NCI-H2196 (cell line): ENCODE measurements around the gene EXTL1.

ENCODE experiments used
- DNase-seq: peaks from one replicate; lab custom pipeline; 2025; ENCODE audit not compliant: unreplicated experiment; lab: John Stamatoyannopoulos, UW

Gene EXTL1

GRCh38 chr1:26023826-26024225 lies 2.3 kb downstream of the EXTL1 start:
- DNase-seq = no peak

- DNase-seq = no peak
These were observed 3.5 kb downstream of the EXTL1 start for GRCh38 chr1:26025060-26025459.

GRCh38 chr1:26025517-26025916 lies 3.9 kb downstream of the EXTL1 start:
- no peak for DNase-seq

GRCh38 chr1:26027716-26028489 lies 6.3 kb downstream of the EXTL1 start:
- DNase-seq = no peak

- DNase-seq = no peak
These were observed 7.0 kb downstream of the EXTL1 start for GRCh38 chr1:26028490-26028980.

GRCh38 chr1:26029054-26029863 lies 7.7 kb downstream of the EXTL1 start:
- DNase-seq = no peak

GRCh38 chr1:26029864-26030481 lies 8.4 kb downstream of the EXTL1 start:
- DNase-seq = no peak

GRCh38 chr1:26031196-26031595 lies 9.6 kb downstream of the EXTL1 start:
- no peak for DNase-seq

GRCh38 chr1:26031611-26032220 lies 10.1 kb downstream of the EXTL1 start:
- no peak for DNase-seq

GRCh38 chr1:26032656-26033357 lies 11.2 kb downstream of the EXTL1 start:
- no peak for DNase-seq

GRCh38 chr1:26034504-26035202 lies 13.1 kb downstream of the EXTL1 start:
- no peak for DNase-seq

GRCh38 chr1:26035203-26035958 lies 13.8 kb downstream of the EXTL1 start:
- DNase-seq = peak; percentile 91

GRCh38 chr1:26035959-26036755 lies 14.6 kb downstream of the EXTL1 start:
- DNase-seq = peak; percentile 73

- no peak for DNase-seq
These were observed 15.2 kb downstream of the EXTL1 start for GRCh38 chr1:26036756-26037281.

- no peak for DNase-seq
These were observed 16.3 kb downstream of the EXTL1 start for GRCh38 chr1:26037904-26038303.

- no peak for DNase-seq
These were observed 16.9 kb downstream of the EXTL1 start for GRCh38 chr1:26038477-26038876.

- no peak for DNase-seq
These were observed 17.3 kb downstream of the EXTL1 start for GRCh38 chr1:26038904-26039303.

- DNase-seq = no peak
These were observed 19.8 kb downstream of the EXTL1 start for GRCh38 chr1:26041401-26041800.
